GM23338 (cell line): Measurements from ENCODE around the gene ACVRL1.

Experiments used
- CREB1 ChIP-seq: fragments of 250-450 bp; sonication (Bioruptor Pico); IDR thresholded peaks from 2 replicates; pipeline ENCODE4 v1.5.0; 2020; ENCODE audit warnings: low read depth, mild to moderate bottlenecking, moderate library complexity
- CTCF ChIP-seq, 2 experiments: fragments of 200-600 bp in 1 of 2; sonication (generic) in 1 of 2; conservative IDR thresholded peaks; 2 replicates each; pipeline versions ENCODE4 v1.5.1 to v1.6.1; 2016 to 2017; ENCODE audit warnings: antibody characterized with exemption in 2 of 2, low read depth in 2 of 2, mild to moderate bottlenecking in 2 of 2, moderate library complexity in 1 of 2
- ETS1 ChIP-seq: IDR thresholded peaks from 2 replicates; pipeline ENCODE4 v1.6.1; 2016; ENCODE audit warnings: antibody characterized with exemption
- EZH2 ChIP-seq: fragments of 200-600 bp; sonication (generic); IDR thresholded peaks from one replicate; pipeline ENCODE4 v1.8.0; 2017; ENCODE audit warnings: antibody characterized with exemption, mild to moderate bottlenecking, low read depth; ENCODE audit not compliant: unreplicated experiment
- EZH2phosphoT487 ChIP-seq: fragments of 200-600 bp; sonication (generic); IDR thresholded peaks from one replicate; pipeline ENCODE4 v1.8.1; 2018; ENCODE audit warnings: antibody characterized with exemption; ENCODE audit not compliant: unreplicated experiment
- JUNB ChIP-seq: IDR thresholded peaks from one replicate; pipeline ENCODE4 v1.6.1; 2016; ENCODE audit warnings: antibody characterized with exemption; ENCODE audit not compliant: unreplicated experiment
- NANOG ChIP-seq: IDR thresholded peaks from 2 replicates; pipeline ENCODE4 v1.6.1; 2016; ENCODE audit warnings: antibody characterized with exemption, borderline replicate concordance
- POLR2AphosphoS5 ChIP-seq: IDR thresholded peaks from 2 replicates; pipeline ENCODE4 v1.6.1; 2016; ENCODE audit warnings: antibody characterized with exemption, low read depth
- REST ChIP-seq: IDR thresholded peaks from one replicate; pipeline ENCODE4 v1.6.1; 2018; ENCODE audit warnings: antibody characterized with exemption; ENCODE audit not compliant: unreplicated experiment
- STAT1 ChIP-seq: IDR thresholded peaks from one replicate; pipeline ENCODE4 v1.6.1; 2016; ENCODE audit warnings: antibody characterized with exemption; ENCODE audit not compliant: unreplicated experiment
- ZNF114 ChIP-seq: fragments of 250-450 bp; sonication (Bioruptor Pico); IDR thresholded peaks from 2 replicates; pipeline ENCODE4 v1.5.0; 2020; ENCODE audit warnings: mild to moderate bottlenecking, moderate library complexity
- ZNF331 ChIP-seq: fragments of 250-450 bp; sonication (Bioruptor Pico); IDR thresholded peaks from 2 replicates; pipeline ENCODE4 v1.5.0; 2020; ENCODE audit warnings: low read depth, mild to moderate bottlenecking, moderate library complexity

GRCh38 chr12:51891843-51892242 is 15.5 kb upstream of the ACVRL1 start:
- TF ChIP-seq CTCF (conservative IDR thresholded peaks at IDR 0.05; ENCODE audit: low read depth in 2 of 2) (peak in 1 of 2 experiments; percentile 64; a peak in 3 of 4 replicates), EZH2phosphoT487 (no peak), POLR2AphosphoS5 (no peak), STAT1 (no peak), EZH2 (no peak), REST (no peak), NANOG (no peak), ZNF331 (CRISPR knock-in tag) (no peak), CREB1 (CRISPR knock-in tag) (no peak), JUNB (no peak), ZNF114 (CRISPR knock-in tag) (no peak), ETS1 (no peak)
